GM23248 (cell line): ENCODE data around the gene RPP25L.

ENCODE experiments used
- EZH2 ChIP-seq: fragments of 200-600 bp; sonication (generic); IDR thresholded peaks from 2 replicates; pipeline ENCODE4 v1.6.1; 2018; ENCODE audit warnings: antibody characterized with exemption, mild to moderate bottlenecking; ENCODE audit not compliant: insufficient read depth, poor library complexity, severe bottlenecking
- EZH2phosphoT487 ChIP-seq: fragments of 200-600 bp; sonication (generic); IDR thresholded peaks from 2 replicates; pipeline ENCODE4 v1.6.1; 2018; ENCODE audit warnings: antibody characterized with exemption, moderate library complexity, mild to moderate bottlenecking, low read depth; ENCODE audit not compliant: insufficient read depth

DNA sequence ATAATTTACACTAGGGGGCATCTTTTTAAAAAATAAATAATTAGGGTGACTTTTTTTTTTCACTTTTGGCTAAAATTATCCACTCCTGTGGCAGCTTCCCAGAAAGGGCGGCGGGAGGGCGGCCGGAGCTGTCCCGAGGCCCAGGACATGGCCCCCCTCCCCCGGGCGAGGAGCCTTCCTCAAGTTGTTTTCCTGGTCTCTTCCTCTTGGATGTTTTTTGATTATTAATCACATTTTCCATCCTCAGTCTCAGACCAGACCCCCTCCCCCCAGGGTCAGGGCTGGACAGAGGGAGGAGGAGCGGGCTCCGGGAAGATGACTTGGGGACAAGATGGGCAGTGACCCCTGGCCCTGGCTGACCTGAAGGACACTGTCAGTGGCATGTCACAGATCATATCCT lies 17.7 kb downstream of the RPP25L start:
- TF ChIP-seq EZH2 = no peak
- TF ChIP-seq EZH2phosphoT487 = no peak
